Mammary epithelial cell (primary cell): ENCODE results near the gene THAP12.

ENCODE experiments used
- CTCF ChIP-seq, 2 donors: IDR thresholded peaks in 1 of 2; conservative IDR thresholded peaks in 1 of 2; 2 replicates each; pipeline ENCODE4 v1.5.1; 2011 to 2012; ENCODE audit warnings: inconsistent platforms in 2 of 2, low read length in 2 of 2, mild to moderate bottlenecking in 2 of 2, control low read depth in 1 of 2, low read depth in 1 of 2; ENCODE audit not compliant: insufficient read depth in 1 of 2; ENCODE audit errors: extremely low read depth in 1 of 2
- EZH2 ChIP-seq: IDR thresholded peaks from 2 replicates; pipeline ENCODE4 v1.6.1; 2012; ENCODE audit warnings: low read length, inconsistent platforms, borderline replicate concordance

- no peak for TF ChIP-seq EZH2
- peak; percentile 84 to 97 for TF ChIP-seq CTCF (conservative IDR thresholded peaks at IDR 0.05 in 1 of 2, IDR thresholded peaks at IDR 0.05 in 1 of 2; ENCODE audit: extremely low read depth in 1 of 2, insufficient read depth in 1 of 2, low read depth in 1 of 2, low read length in 2 of 2)
Measured at GRCh38 chr11:76318744-76319384, 62.1 kb downstream of the THAP12 start.
